HS-27A (cell line): Measurements from ENCODE around the gene LSM5.
"Not testable (repeated sequence)": the region's sequence is repeated elsewhere in the genome, so short reads cannot be mapped to it uniquely, and the experiment has no call there.

Experiments
- DNase-seq: peaks from one replicate; pipeline ENCODE4 v3.0.0-alpha.2; 2012; ENCODE audit warnings: low read depth, missing footprints

LSM5 gene

DNA sequence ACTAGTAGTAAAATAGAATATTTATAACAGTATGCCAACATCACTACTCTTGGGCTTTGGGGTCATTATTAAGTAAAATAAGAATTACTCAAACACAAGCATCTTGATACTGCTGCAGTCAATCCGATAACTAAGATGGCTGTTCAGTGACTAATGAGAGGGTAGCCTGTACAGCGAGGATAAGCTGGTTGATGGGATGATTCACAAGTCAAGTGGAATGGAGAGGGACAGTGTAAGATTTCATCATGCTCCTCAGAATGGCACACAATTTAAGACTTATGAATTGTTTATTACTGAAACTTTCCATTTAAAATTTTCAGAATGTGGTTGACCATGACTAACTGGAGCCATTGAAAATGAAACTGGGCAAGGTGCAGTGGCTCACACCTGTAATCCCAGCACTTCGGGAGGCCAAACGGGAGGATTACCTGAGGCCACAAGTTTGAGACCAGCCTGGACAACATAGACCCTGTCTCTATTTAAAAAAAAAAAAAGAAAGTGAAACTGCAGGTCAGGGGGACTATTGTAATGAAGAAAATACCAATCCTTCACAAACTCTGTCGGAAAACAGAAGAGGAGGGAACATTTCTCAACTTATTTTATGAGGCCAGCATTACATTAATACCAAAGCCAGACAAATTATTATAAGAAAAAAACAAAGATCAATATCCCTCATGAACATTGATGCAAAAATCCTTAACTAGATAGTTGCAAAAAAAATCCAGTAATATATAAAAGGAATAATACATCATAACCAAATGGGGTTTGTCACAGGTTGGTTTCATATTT is 16.3 kb upstream of the LSM5 start:
- peak; percentile 49 for DNase-seq

DNA sequence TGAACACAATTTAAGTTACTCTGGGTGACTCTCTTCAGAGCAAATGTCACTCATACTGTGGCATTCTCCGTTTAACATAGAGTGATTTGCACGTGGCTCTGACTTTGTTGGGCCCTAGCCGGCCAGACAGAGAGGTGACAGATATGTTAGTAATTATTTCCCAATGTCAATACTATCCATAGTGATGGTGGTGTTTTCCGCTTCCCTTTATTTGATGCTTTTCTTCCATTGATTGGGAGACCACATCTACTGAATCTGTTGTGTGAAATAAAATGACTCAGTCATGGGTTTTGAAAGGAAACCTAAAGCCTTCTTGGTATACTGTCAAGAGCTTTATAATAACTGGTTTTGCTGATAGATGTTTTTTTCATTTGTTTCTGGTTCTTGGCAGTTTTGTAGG is 12.5 kb upstream of the LSM5 start:
- no peak for DNase-seq

- peak; percentile 52 for DNase-seq
Observed at GRCh38 chr7:32501522-32501921, 11.3 kb upstream of the LSM5 start.

- DNase-seq = no peak
Observed at GRCh38 chr7:32500922-32501341, 10.8 kb upstream of the LSM5 start.

GRCh38 chr7:32500216-32500615 is 10.0 kb upstream of the LSM5 start:
- DNase-seq = not testable (repeated sequence)

- not testable (repeated sequence) for DNase-seq
Observed at GRCh38 chr7:32499755-32500154, 9.6 kb upstream of the LSM5 start.

DNA sequence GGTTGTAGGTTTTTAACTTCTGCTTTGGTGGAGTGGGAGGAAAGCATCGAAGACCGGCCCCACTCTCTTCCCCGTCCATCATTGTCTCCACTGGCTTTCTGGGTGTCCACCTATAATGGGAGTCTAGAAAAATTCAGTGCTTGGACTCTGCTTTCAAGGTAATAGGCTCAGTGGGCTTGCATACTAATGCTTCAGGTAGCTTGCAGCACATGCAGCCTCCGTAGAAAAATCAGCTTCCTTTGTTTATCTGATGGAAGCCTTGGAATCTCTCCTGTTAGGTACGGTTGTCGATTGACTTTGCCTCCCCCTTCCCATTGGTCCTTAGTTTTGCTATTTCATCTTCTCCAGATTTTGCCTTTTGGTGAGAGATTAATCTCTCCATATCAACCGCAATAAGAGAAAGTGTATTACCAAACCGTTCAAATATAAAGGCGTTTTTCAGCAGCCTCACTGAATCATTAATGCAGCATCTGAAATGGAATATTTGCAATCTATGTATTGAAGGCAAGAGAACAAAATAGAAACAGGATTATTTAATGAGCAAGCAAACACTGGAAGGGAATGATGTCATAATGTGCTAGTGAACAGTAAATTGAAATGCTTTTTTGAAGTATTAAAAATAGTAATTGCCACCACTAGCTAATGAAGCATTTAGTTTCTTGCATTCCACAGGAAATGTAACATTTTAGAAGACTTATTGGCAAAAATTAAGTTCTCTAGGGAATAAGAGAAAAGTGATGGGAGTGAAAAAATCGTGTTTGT is 6.1 kb upstream of the LSM5 start:
- DNase-seq = no peak

DNA sequence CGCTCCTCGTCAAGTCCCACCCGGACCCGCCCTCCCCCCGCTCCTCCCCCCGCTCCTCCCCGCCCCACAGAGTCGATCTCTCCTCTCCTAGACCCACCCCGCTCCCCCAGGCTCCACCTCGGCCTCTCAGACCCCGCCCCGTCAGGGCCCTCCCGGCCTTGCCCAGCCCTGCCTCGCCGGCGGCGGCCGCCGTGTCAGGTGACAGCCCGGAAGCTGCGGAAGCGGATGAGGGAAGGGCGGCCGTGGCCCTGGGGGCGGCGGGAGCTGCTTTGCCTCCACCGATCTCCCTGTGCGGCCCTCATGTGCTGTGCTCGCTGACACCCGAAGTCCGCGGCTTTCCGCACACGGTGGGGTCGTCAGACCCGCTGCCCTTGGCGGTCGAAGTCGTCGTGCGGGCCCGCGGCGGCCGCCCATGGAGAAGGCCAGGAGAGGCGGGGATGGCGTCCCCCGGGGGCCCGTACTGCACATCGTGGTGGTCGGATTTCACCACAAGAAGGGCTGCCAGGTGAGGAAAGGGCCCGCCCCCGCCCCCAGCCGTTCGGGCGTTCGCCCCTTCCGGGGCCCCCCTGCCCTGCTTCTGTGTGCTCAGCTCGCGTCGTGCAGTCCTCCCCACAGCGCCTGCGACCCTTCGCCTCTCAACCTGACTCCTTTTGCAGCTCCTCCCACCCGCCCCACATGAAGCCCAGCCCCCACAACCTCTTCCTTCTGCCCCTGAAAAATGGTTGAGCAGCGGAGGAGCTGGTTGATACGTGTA is 5.3 kb upstream of the LSM5 start, which contains the start of gene AVL9:
Gene AVL9, plus strand, starts transcription at position 192 of the 754 bp plus-strand sequence. Its CDS starts 221 bp downstream, at position 413.
- DNase-seq = peak; percentile 55

DNA sequence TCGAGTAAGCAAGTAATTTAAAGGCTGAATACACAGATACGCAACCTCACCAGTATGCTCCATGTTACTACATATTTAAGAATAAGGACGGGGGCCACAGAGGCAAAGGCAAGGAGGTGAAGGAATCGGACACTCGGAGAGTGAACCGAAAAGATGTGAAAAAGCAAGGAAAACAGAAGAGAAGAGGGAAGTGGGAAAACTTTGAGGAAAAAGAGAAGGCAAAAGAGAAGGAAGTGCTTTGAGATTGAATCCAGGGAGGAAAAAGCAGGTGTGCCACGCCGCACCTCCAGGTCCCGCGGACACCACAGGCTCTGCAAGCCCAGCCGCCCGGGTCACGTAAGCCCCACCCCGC is 4.7 kb upstream of the LSM5 start:
- no peak for DNase-seq

GRCh38 chr7:32489788-32490126 is 423 bp downstream of the LSM5 start:
- no peak for DNase-seq

GRCh38 chr7:32481921-32482320 is 8.3 kb downstream of the LSM5 start:
- DNase-seq = no peak

DNA sequence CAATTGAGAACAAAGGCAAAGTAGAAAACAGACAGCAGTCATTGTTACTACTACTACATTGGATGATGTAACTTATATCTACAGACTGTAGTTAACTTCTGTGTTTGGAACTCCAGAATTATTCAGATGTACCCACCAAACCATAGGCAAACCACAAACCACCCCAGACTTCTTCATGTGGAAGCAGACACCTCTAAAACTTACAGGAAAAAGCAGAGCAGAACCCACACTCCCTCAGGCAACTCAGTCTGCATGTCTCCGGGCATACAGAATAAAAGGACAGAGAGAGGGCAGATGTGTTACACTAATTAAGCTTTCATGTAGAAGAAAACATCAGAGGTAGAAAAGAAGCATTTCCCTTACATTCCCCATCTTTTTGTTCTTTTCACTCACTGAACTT is 9.0 kb downstream of the LSM5 start:
- no peak for DNase-seq

- no peak for DNase-seq
Observed at GRCh38 chr7:32479574-32480200, 10.5 kb downstream of the LSM5 start.

GRCh38 chr7:32477649-32477980 is 12.6 kb downstream of the LSM5 start:
- DNase-seq = no peak

DNA sequence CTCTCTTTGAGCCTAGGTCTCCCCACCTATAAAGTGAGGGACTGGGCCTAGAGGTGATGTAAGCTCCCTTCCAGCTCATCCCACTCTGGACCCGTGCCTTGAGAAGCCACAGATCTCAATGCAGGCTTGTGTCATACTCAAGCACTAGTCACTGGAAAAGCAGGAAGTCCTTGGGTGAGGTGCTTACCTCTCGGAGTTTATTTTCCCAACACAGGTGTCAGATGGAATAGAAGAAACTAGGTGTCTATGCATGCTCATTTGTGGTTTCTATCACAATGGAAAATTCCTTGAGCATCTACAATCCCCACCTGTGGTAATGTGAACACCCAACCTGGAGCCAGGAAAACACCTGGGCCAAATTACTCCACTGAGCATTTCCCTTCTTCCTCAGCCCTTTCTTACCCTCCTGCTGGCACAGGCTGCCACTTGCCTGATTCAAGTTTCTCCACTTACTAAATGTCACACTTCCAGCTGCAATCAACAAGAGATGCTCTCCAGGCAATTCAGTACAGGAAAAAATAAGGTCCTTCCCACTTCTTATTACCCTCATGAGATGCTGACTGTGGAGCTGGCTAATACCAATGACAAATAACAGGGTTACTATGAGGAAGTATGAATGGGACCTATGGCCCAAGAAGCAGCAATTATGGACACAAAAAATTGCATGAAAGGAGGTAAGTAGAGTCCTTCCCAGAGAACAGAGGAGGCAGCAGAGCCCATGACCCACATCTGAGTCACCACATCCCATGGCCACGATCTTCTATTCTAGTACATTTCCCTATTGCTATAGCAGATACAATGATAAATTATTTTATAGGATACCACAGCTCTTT is 13.1 kb downstream of the LSM5 start:
- no peak for DNase-seq

- no peak for DNase-seq
Observed at GRCh38 chr7:32474008-32474407, 16.2 kb downstream of the LSM5 start.

DNA sequence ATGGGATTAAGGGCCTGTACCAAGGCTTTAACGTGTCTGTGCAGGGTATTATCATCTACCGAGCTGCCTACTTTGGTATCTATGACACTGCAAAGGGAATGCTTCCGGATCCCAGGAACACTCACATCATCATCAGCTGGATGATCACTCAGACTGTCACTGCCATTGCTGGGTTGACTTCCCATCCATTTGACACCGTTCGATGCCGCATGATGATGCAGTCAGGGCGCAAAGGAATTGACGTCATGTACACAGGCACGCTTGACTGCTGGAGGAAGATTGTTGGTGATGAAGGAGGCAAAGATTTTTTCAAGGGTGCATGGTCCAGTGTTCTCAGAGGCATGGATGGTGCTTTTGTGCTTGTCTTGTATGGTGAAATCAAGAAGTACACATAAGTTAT is 18.2 kb downstream of the LSM5 start:
- no peak for DNase-seq

DNA sequence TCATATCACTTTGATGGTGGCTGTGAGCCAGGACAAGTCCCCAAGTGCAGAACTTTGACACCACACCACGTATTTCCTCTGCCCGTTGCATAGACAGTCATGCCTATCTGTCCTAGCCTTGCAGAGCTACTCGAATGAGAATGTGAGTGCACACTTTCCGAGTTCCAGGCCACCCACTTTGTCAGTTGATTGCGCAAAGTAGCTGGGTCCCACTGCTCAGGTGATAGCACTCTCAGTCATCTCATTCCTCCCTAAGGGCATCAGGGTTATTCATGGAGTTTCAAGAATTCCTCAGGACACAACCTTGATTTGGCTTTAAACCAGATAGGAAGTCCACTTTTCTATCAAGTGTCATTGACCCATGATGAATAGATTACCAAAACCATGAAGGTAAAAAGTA is 19.3 kb downstream of the LSM5 start:
- DNase-seq = no peak

DNA sequence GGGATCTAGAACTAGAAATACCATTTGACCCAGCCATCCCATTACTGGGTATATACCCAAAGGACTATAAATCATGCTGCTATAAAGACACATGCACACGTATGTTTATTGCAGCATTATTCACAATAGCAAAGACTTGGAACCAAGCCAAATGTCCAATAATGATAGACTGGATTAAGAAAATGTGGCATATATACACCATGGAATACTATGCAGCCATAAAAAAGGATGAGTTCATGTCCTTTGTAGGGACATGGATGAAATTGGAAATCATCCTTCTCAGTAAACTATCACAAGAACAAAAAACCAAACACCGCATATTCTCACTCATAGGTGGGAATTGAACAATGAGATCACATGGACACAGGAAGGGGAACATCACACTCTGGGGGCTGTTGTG is 20.2 kb downstream of the LSM5 start:
- DNase-seq = not testable (repeated sequence)

DNA sequence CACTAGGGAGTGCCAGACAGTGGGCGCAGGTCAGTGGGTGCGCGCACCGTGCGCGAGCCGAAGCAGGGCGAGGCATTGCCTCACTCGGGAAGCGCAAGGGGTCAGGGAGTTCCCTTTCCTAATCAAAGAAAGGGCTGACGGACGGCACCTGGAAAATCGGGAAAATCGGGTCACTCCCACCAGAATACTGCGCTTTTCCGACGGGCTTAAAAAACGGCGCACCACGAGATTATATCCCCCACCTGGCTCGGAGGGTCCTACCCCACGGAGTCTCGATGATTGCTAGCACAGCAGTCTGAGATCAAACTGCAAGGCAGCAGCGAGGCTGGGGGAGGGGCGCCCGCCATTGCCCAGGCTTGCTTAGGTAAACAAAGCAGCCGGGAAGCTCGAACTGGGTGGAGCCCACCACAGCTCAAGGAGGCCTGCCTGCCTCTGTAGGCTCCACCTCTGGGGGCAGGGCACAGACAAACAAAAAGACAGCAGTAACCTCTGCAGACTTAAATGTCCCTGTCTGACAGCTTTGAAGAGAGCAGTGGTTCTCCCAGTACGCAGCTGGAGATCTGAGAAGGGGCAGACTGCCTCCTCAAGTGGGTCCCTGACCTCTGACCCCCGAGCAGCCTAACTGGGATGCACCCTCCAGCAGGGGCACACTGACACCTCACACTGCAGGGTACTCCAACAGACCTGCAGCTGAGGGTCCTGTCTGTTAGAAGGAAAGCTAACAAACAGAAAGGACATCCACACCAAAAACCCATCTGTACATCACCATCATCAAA is 25.4 kb downstream of the LSM5 start:
- DNase-seq = not testable (repeated sequence)

DNA sequence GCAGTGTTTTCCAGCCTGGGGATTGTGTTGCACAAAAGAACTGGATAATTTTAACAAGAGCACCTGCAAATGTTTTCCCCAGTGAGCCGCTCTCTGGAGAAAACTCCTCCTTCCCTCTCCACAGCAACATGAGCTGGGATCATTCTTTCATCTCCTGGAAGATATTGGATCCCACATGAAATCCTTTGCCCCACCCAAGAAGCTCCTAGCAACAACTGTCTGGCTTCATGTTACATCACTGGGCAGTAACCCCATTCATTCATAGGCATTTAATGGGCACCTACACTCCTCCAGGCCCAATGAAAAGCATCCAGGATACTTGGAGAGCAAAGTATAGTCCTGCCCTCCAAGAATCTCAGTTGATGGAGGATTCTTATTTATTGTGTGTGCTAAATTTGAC is 27.2 kb downstream of the LSM5 start:
- DNase-seq = no peak
